HL-60 (cell line): ENCODE results near the gene PCNX2.

Experiments used
- DNase-seq, 2 experiments: peaks; one replicate each; pipeline ENCODE4 v3.0.0-alpha.2; 2010 to 2020; ENCODE audit warnings: low read depth in 1 of 2, low spot score in 1 of 2
- H3K27ac ChIP-seq: fragments of 250-450 bp; sonication (Bioruptor Pico); replicated peaks from 2 replicates; pipeline ENCODE4 v1.5.1; 2020; ENCODE audit warnings: mild to moderate bottlenecking, moderate library complexity
- H3K27me3 ChIP-seq: fragments of 250-450 bp; sonication (Bioruptor Pico); 2 replicates; pipeline ENCODE4 v1.5.1; 2021; ENCODE audit warnings: mild to moderate bottlenecking, moderate library complexity; ENCODE audit not compliant: insufficient read depth, poor library complexity, severe bottlenecking
- H3K4me3 ChIP-seq: replicated peaks from 2 replicates; pipeline ENCODE4 v1.5.1; 2011; ENCODE audit warnings: mild to moderate bottlenecking, control low read depth, low read length; ENCODE audit not compliant: insufficient read depth
- CTCF ChIP-seq: IDR thresholded peaks from one replicate; pipeline ENCODE4 v1.5.1; 2011; ENCODE audit warnings: low read length, control low read depth, inconsistent platforms; ENCODE audit not compliant: insufficient read depth
- GABPA ChIP-seq: IDR thresholded peaks from 2 replicates; pipeline ENCODE4 v1.6.1; 2012; ENCODE audit warnings: low read depth
- POLR2AphosphoS5 ChIP-seq: IDR thresholded peaks from 2 replicates; pipeline ENCODE4 v1.6.1; 2012; ENCODE audit warnings: low read depth
- REST ChIP-seq: IDR thresholded peaks from 2 replicates; pipeline ENCODE4 v1.6.1; 2012; ENCODE audit warnings: low read depth; ENCODE audit not compliant: insufficient replicate concordance
- SPI1 ChIP-seq: IDR thresholded peaks from 2 replicates; pipeline ENCODE4 v1.6.1; 2012; ENCODE audit warnings: low read depth, mild to moderate bottlenecking, borderline replicate concordance

Gene PCNX2

GRCh38 chr1:232988572-232989040 lies 306.9 kb downstream of the PCNX2 start:
- no peaks in the 10 kb centered on the region for H3K27me3 ChIP-seq
- no peak for TF ChIP-seq CTCF
- TF ChIP-seq SPI1: no peak
- TF ChIP-seq REST: no peak
- TF ChIP-seq GABPA: no peak
- no peak for TF ChIP-seq POLR2AphosphoS5
- DNase-seq: no peak
- H3K27ac ChIP-seq: no peak overlapping the region
- H3K4me3 ChIP-seq: no peak overlapping the region

- Histone ChIP-seq H3K27me3 (no peaks in the 10 kb centered on the region), H3K27ac (no peak overlapping the region), H3K4me3 (no peak overlapping the region)
- TF ChIP-seq GABPA (no peak), CTCF (no peak), REST (no peak), SPI1 (no peak), POLR2AphosphoS5 (no peak)
- DNase-seq: no peak
Observed at GRCh38 chr1:232987774-232988140, 307.8 kb downstream of the PCNX2 start.

- TF ChIP-seq GABPA (no peak), CTCF (no peak), REST (no peak), POLR2AphosphoS5 (no peak), SPI1 (no peak)
- Histone ChIP-seq H3K27me3 (no peaks in the 10 kb centered on the region), H3K4me3 (no peak overlapping the region), H3K27ac (no peak overlapping the region)
- DNase-seq: no peak
Observed at GRCh38 chr1:232987046-232987773, 308.3 kb downstream of the PCNX2 start.
